Measurements from ENCODE around the gene TMEM106A. TPM values are rescaled to one million over a fixed set of nuclear protein-coding genes. Genes with fewer than 3 reads are reported as not detected.
"Not testable (repeated sequence)": the region's sequence is repeated elsewhere in the genome, so short reads cannot be mapped to it uniquely, and the experiment has no call there.

Gene TMEM106A
- total RNA-seq, 1 donor from 2014 or later: 1.8 TPM

DNA sequence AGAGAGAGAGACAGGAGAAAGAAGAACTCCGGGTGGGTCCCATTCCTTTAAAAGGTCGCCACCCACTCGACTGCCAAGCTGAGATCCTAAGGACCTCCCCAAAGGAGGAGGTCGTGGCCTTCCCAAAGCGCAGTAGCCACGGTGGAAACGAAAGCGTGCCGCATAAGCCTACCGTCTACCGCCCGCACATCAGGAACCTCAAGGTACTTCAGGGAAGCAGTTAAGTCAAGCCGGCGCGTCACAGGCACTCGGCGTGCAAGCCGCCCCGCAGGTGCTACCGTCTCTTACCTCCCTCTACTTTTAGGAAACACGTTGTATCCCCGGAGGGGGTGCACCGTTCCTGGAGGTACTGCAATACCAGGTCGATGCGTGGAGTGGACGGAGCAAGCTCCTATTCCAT lies 27.9 kb downstream of the TMEM106A start:
- intact Hi-C loops (cut with micrococcal nuclease); DNase-seq; ATAC-seq: not testable (repeated sequence)

DNA sequence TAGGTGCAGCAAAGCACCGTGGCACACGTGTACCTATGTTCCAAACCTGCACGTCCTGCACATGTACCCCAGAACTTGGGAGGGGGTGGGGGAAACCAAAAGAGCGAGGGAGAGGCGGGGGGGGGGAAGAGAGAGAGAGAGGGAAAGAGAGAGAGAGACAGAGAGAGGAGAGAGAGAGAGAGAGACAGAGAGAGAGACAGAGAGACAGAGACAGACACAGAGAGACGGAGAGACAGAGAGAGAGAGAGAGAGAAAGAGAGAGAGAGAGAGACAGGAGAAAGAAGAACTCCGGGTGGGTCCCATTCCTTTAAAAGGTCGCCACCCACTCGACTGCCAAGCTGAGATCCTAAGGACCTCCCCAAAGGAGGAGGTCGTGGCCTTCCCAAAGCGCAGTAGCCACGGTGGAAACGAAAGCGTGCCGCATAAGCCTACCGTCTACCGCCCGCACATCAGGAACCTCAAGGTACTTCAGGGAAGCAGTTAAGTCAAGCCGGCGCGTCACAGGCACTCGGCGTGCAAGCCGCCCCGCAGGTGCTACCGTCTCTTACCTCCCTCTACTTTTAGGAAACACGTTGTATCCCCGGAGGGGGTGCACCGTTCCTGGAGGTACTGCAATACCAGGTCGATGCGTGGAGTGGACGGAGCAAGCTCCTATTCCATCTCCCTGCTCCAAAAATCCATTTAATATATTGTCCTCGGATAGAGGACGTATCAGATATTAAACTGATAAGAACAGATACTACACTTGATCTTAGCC lies 29.1 kb downstream of the TMEM106A start:
- ATAC-seq; DNase-seq; intact Hi-C loops (cut with micrococcal nuclease): not testable (repeated sequence)

DNA sequence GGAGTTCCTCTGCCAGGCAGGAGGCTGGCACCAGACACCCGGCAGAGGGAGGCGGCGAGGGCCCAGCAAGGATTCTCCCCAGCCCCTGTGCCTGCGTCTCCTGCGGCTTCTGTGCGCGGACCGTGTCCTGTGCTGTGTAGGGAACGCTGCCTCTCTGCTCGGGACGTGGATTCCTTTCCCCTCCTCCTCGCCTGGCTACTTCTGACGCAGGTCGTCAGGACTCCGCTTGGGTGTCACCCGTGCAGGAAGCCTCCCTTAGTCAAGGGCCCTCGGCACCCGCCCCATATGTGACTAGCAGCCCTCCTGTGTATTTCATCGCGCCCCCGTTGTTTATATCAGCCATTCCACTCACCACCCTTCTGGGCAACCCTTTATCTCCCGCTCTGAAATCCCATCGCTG lies 34.8 kb downstream of the TMEM106A start:
- DNase-seq; ATAC-seq; intact Hi-C loops (cut with micrococcal nuclease): not testable (repeated sequence)

Other genes starting within 250 kb of the TMEM106A start
- 31.5 TPM for gene AARSD1, start 247.4 kb upstream of the TMEM106A start, total RNA-seq
- gene PTGES3L, start 231.8 kb upstream of the TMEM106A start, total RNA-seq: 50.7 TPM
- 12.7 TPM for gene RUNDC1, start 231.3 kb upstream of the TMEM106A start, total RNA-seq
- 694 TPM for gene RPL27, start 213.5 kb upstream of the TMEM106A start, total RNA-seq
- 13.2 TPM for gene IFI35, start 205.1 kb upstream of the TMEM106A start, total RNA-seq
- gene VAT1, start 189.5 kb upstream of the TMEM106A start, total RNA-seq: 77.0 TPM
- gene RND2, start 186.6 kb upstream of the TMEM106A start, total RNA-seq: 0.82 TPM
- 6.8 TPM for gene BRCA1, start 86.5 kb upstream of the TMEM106A start, total RNA-seq
- 99.2 TPM for gene NBR1, start 40.7 kb upstream of the TMEM106A start, total RNA-seq
- gene CCDC200, start 16.7 kb downstream of the TMEM106A start, total RNA-seq: not detected
- 5,074 TPM for gene RNU2-1, start 22.1 kb downstream of the TMEM106A start, total RNA-seq
- gene ARL4D, start 187.1 kb downstream of the TMEM106A start, total RNA-seq: 6.7 TPM

Measured in left ventricle myocardium superior (tissue), 1 donor.